SK-N-SH treated with all-trans-retinoic acid at 6 μM for 48 hours (cell line): ENCODE results near the gene SIM2.

ENCODE experiments used
- ATAC-seq: fragments of 200-7000 bp; cut with Tn5 transposase; 3 replicates; pipeline ENCODE4 v1.9.1; 2020; ENCODE audit warnings: mild to moderate bottlenecking, moderate library complexity
- ARNTL ChIP-seq: fragments of 450-650 bp; formaldehyde crosslinking; IDR thresholded peaks from 2 replicates; pipeline ENCODE4 v1.5.0; 2020; ENCODE audit warnings: low read depth, mild to moderate bottlenecking, moderate library complexity, borderline replicate concordance
- BACH2 ChIP-seq: fragments of 250-450 bp; sonication (Bioruptor Pico); IDR thresholded peaks from 2 replicates; pipeline ENCODE4 v1.9.0; 2021; ENCODE audit warnings: mild to moderate bottlenecking, borderline replicate concordance
- CSDC2 ChIP-seq: fragments of 250-450 bp; sonication (Bioruptor Pico); IDR thresholded peaks from 2 replicates; pipeline ENCODE4 v1.5.0; 2020; ENCODE audit warnings: mild to moderate bottlenecking, moderate library complexity
- ESRRG ChIP-seq: fragments of 250-450 bp; sonication (Bioruptor Pico); IDR thresholded peaks from 2 replicates; pipeline ENCODE4 v1.6.1; 2021; ENCODE audit warnings: mild to moderate bottlenecking
- GLIS3 ChIP-seq: fragments of 250-450 bp; sonication (Bioruptor Pico); IDR thresholded peaks from 2 replicates; pipeline ENCODE4 v1.5.0; 2020; ENCODE audit warnings: mild to moderate bottlenecking, moderate library complexity
- ISL1 ChIP-seq: fragments of 250-450 bp; sonication (Bioruptor Pico); IDR thresholded peaks from 2 replicates; pipeline ENCODE4 v2.1.2; 2022; ENCODE audit warnings: mild to moderate bottlenecking, moderate library complexity
- PATZ1 ChIP-seq: fragments of 250-450 bp; sonication (Bioruptor Pico); IDR thresholded peaks from 2 replicates; pipeline ENCODE4 v1.8.0; 2020; ENCODE audit warnings: mild to moderate bottlenecking, moderate library complexity, borderline replicate concordance
- POU6F1 ChIP-seq: fragments of 250-450 bp; sonication (Bioruptor Pico); IDR thresholded peaks from 2 replicates; pipeline ENCODE4 v1.8.0; 2021; ENCODE audit warnings: low read depth, mild to moderate bottlenecking, moderate library complexity, borderline replicate concordance
- PPARA ChIP-seq: fragments of 250-450 bp; sonication (Bioruptor Pico); IDR thresholded peaks from 2 replicates; pipeline ENCODE4 v1.5.0; 2020; ENCODE audit warnings: mild to moderate bottlenecking, borderline replicate concordance
- RARB ChIP-seq: fragments of 250-450 bp; sonication (Bioruptor Pico); IDR thresholded peaks from 2 replicates; pipeline ENCODE4 v1.8.0; 2021; ENCODE audit warnings: mild to moderate bottlenecking, moderate library complexity
- SNAI2 ChIP-seq: fragments of 250-450 bp; sonication (Bioruptor Pico); IDR thresholded peaks from 2 replicates; pipeline ENCODE4 v1.5.0; 2020; ENCODE audit warnings: mild to moderate bottlenecking, moderate library complexity
- TCF4 ChIP-seq: fragments of 250-450 bp; sonication (Bioruptor Pico); IDR thresholded peaks from 2 replicates; pipeline ENCODE4 v1.8.0; 2021; ENCODE audit warnings: mild to moderate bottlenecking, moderate library complexity, borderline replicate concordance
- TOX ChIP-seq: fragments of 250-450 bp; sonication (Bioruptor Pico); IDR thresholded peaks from 2 replicates; pipeline ENCODE4 v1.8.0; 2021; ENCODE audit warnings: mild to moderate bottlenecking, moderate library complexity, borderline replicate concordance
- TSHZ2 ChIP-seq: fragments of 250-450 bp; sonication (Bioruptor Pico); IDR thresholded peaks from 2 replicates; pipeline ENCODE4 v1.5.0; 2020; ENCODE audit warnings: mild to moderate bottlenecking, moderate library complexity
- ZC3H10 ChIP-seq: fragments of 250-450 bp; sonication (Bioruptor Pico); IDR thresholded peaks from 2 replicates; pipeline ENCODE4 v1.5.1; 2021; ENCODE audit warnings: mild to moderate bottlenecking, moderate library complexity
- ZFP3 ChIP-seq: fragments of 250-450 bp; sonication (Bioruptor Pico); IDR thresholded peaks from 2 replicates; pipeline ENCODE4 v1.5.0; 2020; ENCODE audit warnings: mild to moderate bottlenecking, moderate library complexity
- ZFP30 ChIP-seq: fragments of 450-650 bp; formaldehyde crosslinking; IDR thresholded peaks from 2 replicates; pipeline ENCODE4 v1.5.0; 2022; ENCODE audit warnings: mild to moderate bottlenecking, moderate library complexity
- ZNF565 ChIP-seq: fragments of 450-650 bp; formaldehyde crosslinking; conservative IDR thresholded peaks from 2 replicates; pipeline ENCODE4 v1.5.0; 2020; ENCODE audit warnings: low read depth, mild to moderate bottlenecking, moderate library complexity
- ZNF70 ChIP-seq: fragments of 450-650 bp; formaldehyde crosslinking; IDR thresholded peaks from 2 replicates; pipeline ENCODE4 v1.5.0; 2020; ENCODE audit warnings: mild to moderate bottlenecking, moderate library complexity
- ZNF8 ChIP-seq: fragments of 450-650 bp; formaldehyde crosslinking; IDR thresholded peaks from 2 replicates; pipeline ENCODE4 v1.5.0; 2020; ENCODE audit warnings: mild to moderate bottlenecking, moderate library complexity

The SIM2 gene

GRCh38 chr21:36735724-36736320 is 36.9 kb downstream of the SIM2 start:
- ATAC-seq, result no peak
- no peak for TF ChIP-seq TCF4 (CRISPR knock-in tag)
- TF ChIP-seq GLIS3 (CRISPR knock-in tag), result no peak
- TF ChIP-seq RARB, result no peak
- no peak for TF ChIP-seq PATZ1 (CRISPR knock-in tag)
- TF ChIP-seq ISL1 (CRISPR knock-in tag), result no peak

GRCh38 chr21:36738489-36739126 is 39.7 kb downstream of the SIM2 start:
- ATAC-seq, result no peak

GRCh38 chr21:36741506-36741905 is 42.6 kb downstream of the SIM2 start:
- no peak for TF ChIP-seq CSDC2 (CRISPR knock-in tag)
- TF ChIP-seq POU6F1 (CRISPR knock-in tag), result no peak
- no peak for TF ChIP-seq SNAI2 (CRISPR knock-in tag)
- no peak for TF ChIP-seq ZC3H10 (CRISPR knock-in tag)
- no peak for TF ChIP-seq PPARA (CRISPR knock-in tag)
- TF ChIP-seq TSHZ2 (CRISPR knock-in tag), result no peak
- TF ChIP-seq GLIS3 (CRISPR knock-in tag), result no peak
- no peak for TF ChIP-seq TCF4 (CRISPR knock-in tag)
- no peak for TF ChIP-seq ZNF565
- TF ChIP-seq BACH2 (CRISPR knock-in tag), result no peak
- TF ChIP-seq ESRRG (CRISPR knock-in tag), result no peak
- TF ChIP-seq ARNTL (CRISPR knock-in tag), result no peak
- no peak for TF ChIP-seq ZNF8 (CRISPR knock-in tag)
- ATAC-seq, result no peak

More at GRCh38 chr21:36738489-36739126, 39.7 kb downstream of the SIM2 start:
- TF ChIP-seq POU6F1 (CRISPR knock-in tag) (no peak), PPARA (CRISPR knock-in tag) (no peak), ZFP30 (CRISPR knock-in tag) (no peak), ZFP3 (no peak), ZC3H10 (CRISPR knock-in tag) (no peak), GLIS3 (CRISPR knock-in tag) (no peak)

- ATAC-seq, result no peak
- TF ChIP-seq PPARA (CRISPR knock-in tag) (no peak), ZNF70 (CRISPR knock-in tag) (no peak), GLIS3 (CRISPR knock-in tag) (no peak), TOX (CRISPR knock-in tag) (no peak), TSHZ2 (CRISPR knock-in tag) (no peak), PATZ1 (CRISPR knock-in tag) (no peak), ISL1 (CRISPR knock-in tag) (no peak)
These were observed 44.1 kb downstream of the SIM2 start for GRCh38 chr21:36743008-36743407.
